Kidney tubule cell (primary cell): ENCODE measurements around the gene SWAP70.
"Not testable (repeated sequence)": the region's sequence is repeated elsewhere in the genome, so short reads cannot be mapped to it uniquely, and the experiment has no call there.

Experiments used
- DNase-seq: peaks from one replicate; pipeline ENCODE4 v3.0.0-alpha.2; 2018; ENCODE audit warnings: low spot score

Gene SWAP70

GRCh38 chr11:9663699-9664275 lies at the start of gene SWAP70:
Gene SWAP70 (plus strand): TSS chr11:9664077. CDS start chr11:9664180, 103 bp downstream.
- DNase-seq: peak; percentile 91

GRCh38 chr11:9615031-9615451 lies 48.8 kb upstream of the SWAP70 start:
- DNase-seq: peak; percentile 78

- DNase-seq: no peak
Observed at GRCh38 chr11:9616042-9616675, 47.7 kb upstream of the SWAP70 start.

GRCh38 chr11:9616858-9617257 lies 47.0 kb upstream of the SWAP70 start:
- no peak for DNase-seq

- peak; percentile 16 for DNase-seq
Observed at GRCh38 chr11:9617940-9618339, 45.9 kb upstream of the SWAP70 start.

- no peak for DNase-seq
Observed at GRCh38 chr11:9619004-9619403, 44.9 kb upstream of the SWAP70 start.

GRCh38 chr11:9619971-9620370 lies 43.9 kb upstream of the SWAP70 start:
- DNase-seq: no peak

GRCh38 chr11:9622353-9622752 lies 41.5 kb upstream of the SWAP70 start:
- not testable (repeated sequence) for DNase-seq

- DNase-seq: not testable (repeated sequence)
Observed at GRCh38 chr11:9623053-9623452, 40.8 kb upstream of the SWAP70 start.

- DNase-seq: no peak
Observed at GRCh38 chr11:9624448-9624847, 39.4 kb upstream of the SWAP70 start.

- no peak for DNase-seq
Observed at GRCh38 chr11:9625162-9625561, 38.7 kb upstream of the SWAP70 start.

GRCh38 chr11:9625728-9626127 lies 38.1 kb upstream of the SWAP70 start:
- DNase-seq: no peak

- no peak for DNase-seq
Observed at GRCh38 chr11:9626496-9627394, 37.1 kb upstream of the SWAP70 start.

GRCh38 chr11:9629064-9629463 lies 34.8 kb upstream of the SWAP70 start:
- peak; percentile 38 for DNase-seq

- DNase-seq: no peak
Observed at GRCh38 chr11:9633679-9634078, 30.2 kb upstream of the SWAP70 start.

GRCh38 chr11:9636691-9637090 lies 27.2 kb upstream of the SWAP70 start:
- no peak for DNase-seq

GRCh38 chr11:9639099-9639498 lies 24.8 kb upstream of the SWAP70 start:
- no peak for DNase-seq

GRCh38 chr11:9639985-9640384 lies 23.9 kb upstream of the SWAP70 start:
- DNase-seq: no peak

GRCh38 chr11:9642894-9643293 lies 21.0 kb upstream of the SWAP70 start:
- DNase-seq: no peak

- DNase-seq: peak; percentile 22
Observed at GRCh38 chr11:9643751-9644150, 20.1 kb upstream of the SWAP70 start.

- no peak for DNase-seq
Observed at GRCh38 chr11:9645881-9646280, 18.0 kb upstream of the SWAP70 start.

- no peak for DNase-seq
Observed at GRCh38 chr11:9646324-9646723, 17.6 kb upstream of the SWAP70 start.

- no peak for DNase-seq
Observed at GRCh38 chr11:9651481-9651880, 12.4 kb upstream of the SWAP70 start.
